Astrocyte (in vitro differentiated cells and primary cell): ENCODE results near the gene ZNF892.

Experiments
- CTCF ChIP-seq: IDR thresholded peaks from 2 replicates; pipeline ENCODE4 v1.5.1; 2011; ENCODE audit warnings: low read depth, mild to moderate bottlenecking, inconsistent platforms, low read length, moderate library complexity; ENCODE audit not compliant: insufficient read depth
- EZH2 ChIP-seq: IDR thresholded peaks from 2 replicates; pipeline ENCODE4 v1.6.1; 2012; ENCODE audit warnings: mild to moderate bottlenecking, low read length, inconsistent platforms; ENCODE audit not compliant: insufficient read depth

GRCh38 chr2:95203911-95204310, 3.4 kb upstream of the ZNF892 start:
- TF ChIP-seq CTCF (no peak), EZH2 (no peak)
